HG02852 (cell line): ENCODE data around the gene CISD1.

ENCODE experiments used
- ATAC-seq: cut with Tn5 transposase; IDR thresholded peaks from one replicate; pipeline ENCODE4 v1.9.1; 2021; ENCODE audit warnings: mild to moderate bottlenecking, moderate library complexity; ENCODE audit not compliant: unreplicated experiment

Gene CISD1

GRCh38 chr10:58305821-58306220 lies 36.9 kb downstream of the CISD1 start:
- no peak for ATAC-seq

- ATAC-seq = no peak
These were observed 38.7 kb downstream of the CISD1 start for GRCh38 chr10:58307676-58308075.

GRCh38 chr10:58311026-58311425 lies 42.1 kb downstream of the CISD1 start:
- ATAC-seq = no peak

- no peak for ATAC-seq
These were observed 47.9 kb downstream of the CISD1 start for GRCh38 chr10:58316874-58317273.

- no peak for ATAC-seq
These were observed 49.4 kb downstream of the CISD1 start for GRCh38 chr10:58318346-58318745.

GRCh38 chr10:58319599-58319998 lies 50.6 kb downstream of the CISD1 start:
- ATAC-seq = no peak

- ATAC-seq = no peak
These were observed 51.5 kb downstream of the CISD1 start for GRCh38 chr10:58320351-58321049.

- ATAC-seq = peak; percentile 83
These were observed 53.3 kb downstream of the CISD1 start for GRCh38 chr10:58322072-58322834.

- no peak for ATAC-seq
These were observed 53.9 kb downstream of the CISD1 start for GRCh38 chr10:58322835-58323209.

- ATAC-seq = no peak
These were observed 58.0 kb downstream of the CISD1 start for GRCh38 chr10:58326967-58327381.

GRCh38 chr10:58328233-58328632 lies 59.3 kb downstream of the CISD1 start:
- no peak for ATAC-seq

GRCh38 chr10:58330431-58330830 lies 61.5 kb downstream of the CISD1 start:
- no peak for ATAC-seq

GRCh38 chr10:58331646-58332045 lies 62.7 kb downstream of the CISD1 start:
- ATAC-seq = no peak

- peak; percentile 98 for ATAC-seq
These were observed 65.9 kb downstream of the CISD1 start, which contains the start of gene UBE2D1 for GRCh38 chr10:58334817-58335305. TSS of gene UBE2D1 (plus strand) at chr10:58335006. CDS start at chr10:58335202, 196 bp downstream.

- ATAC-seq = peak; percentile 52
These were observed 66.5 kb downstream of the CISD1 start for GRCh38 chr10:58335306-58336005.

- ATAC-seq = no peak
These were observed 67.3 kb downstream of the CISD1 start for GRCh38 chr10:58336242-58336641.
